Spleen (tissue), 11 donors: ENCODE data around the gene SYNJ2. TPM values are rescaled to one million over a fixed set of nuclear protein-coding genes. Genes with fewer than 3 reads are reported as not detected.

Source experiments
- DNase-seq: peaks from one replicate; pipeline ENCODE4 v3.0.0-alpha.2; 2020
- H3K27ac ChIP-seq, 8 donors: fragments of 200-600 bp; sonication (generic) in 7 of 8; 1 replicate in 4 of 8; 2 replicates in 4 of 8; pipeline versions ENCODE4 v1.5.0 to v1.8.0; 2016 to 2021; ENCODE audit warnings: inconsistent platforms in 4 of 8, mild to moderate bottlenecking in 4 of 8, moderate library complexity in 1 of 8
- H3K27me3 ChIP-seq, 7 donors: fragments of 200-600 bp; sonication (generic) in 6 of 7; replicated peaks in 1 of 7; 1 replicate in 4 of 7; 2 replicates in 3 of 7; pipeline versions ENCODE4 v1.5.0 to v1.8.0; 2016 to 2021; ENCODE audit warnings: inconsistent platforms in 3 of 7, mild to moderate bottlenecking in 1 of 7
- H3K36me3 ChIP-seq, 6 donors: fragments of 200-600 bp; sonication (generic) in 5 of 6; 1 replicate in 4 of 6; 2 replicates in 2 of 6; pipeline versions ENCODE4 v1.5.0 to v1.8.0; 2016 to 2021; ENCODE audit warnings: inconsistent platforms in 2 of 6
- H3K4me1 ChIP-seq, 6 donors: fragments of 200-600 bp; sonication (generic) in 5 of 6; 1 replicate in 3 of 6; 2 replicates in 3 of 6; pipeline versions ENCODE4 v1.5.0 to v1.8.0; 2016 to 2021; ENCODE audit warnings: inconsistent platforms in 3 of 6
- H3K4me3 ChIP-seq, 8 donors: fragments of 200-600 bp; sonication (generic) in 7 of 8; 1 replicate in 4 of 8; 2 replicates in 4 of 8; pipeline versions ENCODE4 v1.5.0 to v1.8.0; 2016 to 2021; ENCODE audit warnings: inconsistent platforms in 4 of 8, mild to moderate bottlenecking in 4 of 8, moderate library complexity in 2 of 8
- H3K9me3 ChIP-seq, 8 donors: fragments of 200-600 bp; sonication (generic) in 7 of 8; 1 replicate in 4 of 8; 2 replicates in 4 of 8; pipeline versions ENCODE4 v1.5.0 to v1.8.0; 2016 to 2021; ENCODE audit warnings: inconsistent platforms in 4 of 8
- CTCF ChIP-seq, 11 experiments: fragments of 200-600 bp in 7 of 11; fragments of 450-650 bp in 4 of 11; sonication (generic) in 4 of 11; IDR thresholded peaks in 8 of 11; conservative IDR thresholded peaks in 3 of 11; 1 replicate in 7 of 11; 2 replicates in 4 of 11; pipeline versions ENCODE4 v1.4.0 to v1.8.0; 2016 to 2021; ENCODE audit warnings: antibody characterized with exemption in 11 of 11, inconsistent platforms in 4 of 11, mild to moderate bottlenecking in 1 of 11
- POLR2A ChIP-seq, 3 donors: fragments of 450-650 bp; IDR thresholded peaks; one replicate each; pipeline ENCODE4 v1.5.1; 2017; ENCODE audit warnings: antibody characterized with exemption in 3 of 3, mild to moderate bottlenecking in 1 of 3
- POLR2AphosphoS5 ChIP-seq, 3 donors: sonication (generic); formaldehyde crosslinking; IDR thresholded peaks; one replicate each; pipeline ENCODE4 v1.5.1; 2017; ENCODE audit warnings: antibody characterized with exemption in 3 of 3
- WGBS, 5 donors: extraction: QIAGEN DNeasy Blood & Tissue Kit in 3 of 5; methylation state at CpG; one replicate each; pipeline versions ENCODE4 v1.1.5 to v1.1.7; 2013 to 2018; 5-methylcytosine and 5-hydroxymethylcytosine counted together
- intact Hi-C: fragments of 100-400 bp; cut with DNase I; formaldehyde crosslinking; loops from one replicate; pipeline ENCODE4 v1.15.0; 2023; ENCODE audit warnings: low total_unique reads
- polyA plus RNA-seq, 3 donors: library from polyadenylated mRNA; stranded (reverse); fragments of 200-250 nt; gene quantifications; one replicate each; pipeline ENCODE4 v1.2.1, GENCODE V29; 2013
- total RNA-seq, 7 donors: library from RNA; depleted of rRNA in 3 of 7; stranded (reverse); fragments of >200 nt in 3 of 7; fragmentation: NEBNext Ultra II Directional in 4 of 7; extraction: Animal tissue kit (Norgen Biotek cat#: 25700) in 4 of 7; gene quantifications; one replicate each; pipeline versions ENCODE4 v1.1.0 to v1.2.1, GENCODE V29; 2016 to 2021
- donor health status: healthy with polysubstance abuse.
- donor health status: DM: no; HTN: no; CAD: no; lungs with moderate emphysema.
- donor health status: DM: no; HTN: no; CAD: no.
- donor health status: Bipolar disorder and iron deficiency.
- donor health status: healthy.
- donor health status: DM: no; HTN: no; CAD: no.
- donor health status: DM: yes; HTN: yes; CAD: no.

Gene SYNJ2
- total and polyA plus RNA-seq, 10 donors: 2.4 to 34.0 (median 9.2) TPM

GRCh38 chr6:158110986-158111385, 129.3 kb downstream of the SYNJ2 start:
- 91 to 99% (median 97%) methylated on average over 5 of the region's 5 CpGs for WGBS, 5 donors
- H3K27ac ChIP-seq: no peak overlapping the region
- H3K4me3 ChIP-seq: no peak overlapping the region
- no peaks in the 10 kb centered on the region for H3K4me1 ChIP-seq
- H3K27me3 ChIP-seq: no peaks in the 10 kb centered on the region
- H3K36me3 ChIP-seq: peaks cover 0 to 79% (median 6%) of the 10 kb centered on the region in 6 donors
- H3K9me3 ChIP-seq: no peaks in the 10 kb centered on the region
- TF ChIP-seq POLR2AphosphoS5 (IDR thresholded peaks at IDR 0.05): no peak
- TF ChIP-seq CTCF (IDR thresholded peaks at IDR 0.05 in 8 of 11, conservative IDR thresholded peaks at IDR 0.05 in 3 of 11): no peak
- TF ChIP-seq POLR2A (IDR thresholded peaks at IDR 0.05): no peak
- no peak for DNase-seq
- intact Hi-C loops: no loop called here

- intact Hi-C loops: no loop called here
- H3K4me1 ChIP-seq: no peaks in the 10 kb centered on the region
- WGBS, 5 donors: 95 to 99% (median 97%) methylated on average over 5 of the region's 5 CpGs
- H3K9me3 ChIP-seq: no peaks in the 10 kb centered on the region
- H3K4me3 ChIP-seq: no peak overlapping the region
- no peak for DNase-seq
- H3K27me3 ChIP-seq: no peaks in the 10 kb centered on the region
- H3K27ac ChIP-seq: no peak overlapping the region
- H3K36me3 ChIP-seq: peaks cover 0 to 83% (median 6%) of the 10 kb centered on the region in 6 donors
- TF ChIP-seq POLR2A (IDR thresholded peaks at IDR 0.05): no peak
- no peak for TF ChIP-seq CTCF (IDR thresholded peaks at IDR 0.05 in 8 of 11, conservative IDR thresholded peaks at IDR 0.05 in 3 of 11)
- TF ChIP-seq POLR2AphosphoS5 (IDR thresholded peaks at IDR 0.05): no peak
Observed at GRCh38 chr6:158111987-158112386, 130.3 kb downstream of the SYNJ2 start.

GRCh38 chr6:158113802-158114201, 132.1 kb downstream of the SYNJ2 start:
- Histone ChIP-seq H3K4me1 (no peaks in the 10 kb centered on the region), H3K27ac (no peak overlapping the region), H3K27me3 (no peaks in the 10 kb centered on the region), H3K9me3 (no peaks in the 10 kb centered on the region), H3K4me3 (no peak overlapping the region), H3K36me3 (peaks cover 0 to 94% (median 6%) of the 10 kb centered on the region in 6 donors)
- no peak for TF ChIP-seq CTCF (IDR thresholded peaks at IDR 0.05 in 8 of 11, conservative IDR thresholded peaks at IDR 0.05 in 3 of 11)
- TF ChIP-seq POLR2AphosphoS5 (IDR thresholded peaks at IDR 0.05): no peak
- TF ChIP-seq POLR2A (IDR thresholded peaks at IDR 0.05): no peak
- DNase-seq: no peak
- intact Hi-C loops: no loop called here

- H3K4me1 ChIP-seq: no peaks in the 10 kb centered on the region
- 94 to 98% (median 96%) methylated on average over 3 to 4 of the region's 4 CpGs for WGBS, 5 donors
- H3K9me3 ChIP-seq: no peaks in the 10 kb centered on the region
- H3K4me3 ChIP-seq: no peak overlapping the region
- TF ChIP-seq CTCF (IDR thresholded peaks at IDR 0.05 in 8 of 11, conservative IDR thresholded peaks at IDR 0.05 in 3 of 11): no peak
- TF ChIP-seq POLR2A (IDR thresholded peaks at IDR 0.05): no peak
- TF ChIP-seq POLR2AphosphoS5 (IDR thresholded peaks at IDR 0.05): no peak
- peaks cover 0 to 93% (median 6%) of the 10 kb centered on the region in 6 donors for H3K36me3 ChIP-seq
- DNase-seq: no peak
- intact Hi-C loops: no loop called here
- H3K27me3 ChIP-seq: no peaks in the 10 kb centered on the region
- no peak overlapping the region for H3K27ac ChIP-seq
Observed at GRCh38 chr6:158115102-158115501, 133.4 kb downstream of the SYNJ2 start.
